ENCODE data around the gene ANKZF1.

The ANKZF1 gene

GRCh38 chr2:219207884-219208740 is 21.5 kb upstream of the ANKZF1 start:
- DNase-seq (ENCODE audit: low read depth): peak; percentile 29

DNA sequence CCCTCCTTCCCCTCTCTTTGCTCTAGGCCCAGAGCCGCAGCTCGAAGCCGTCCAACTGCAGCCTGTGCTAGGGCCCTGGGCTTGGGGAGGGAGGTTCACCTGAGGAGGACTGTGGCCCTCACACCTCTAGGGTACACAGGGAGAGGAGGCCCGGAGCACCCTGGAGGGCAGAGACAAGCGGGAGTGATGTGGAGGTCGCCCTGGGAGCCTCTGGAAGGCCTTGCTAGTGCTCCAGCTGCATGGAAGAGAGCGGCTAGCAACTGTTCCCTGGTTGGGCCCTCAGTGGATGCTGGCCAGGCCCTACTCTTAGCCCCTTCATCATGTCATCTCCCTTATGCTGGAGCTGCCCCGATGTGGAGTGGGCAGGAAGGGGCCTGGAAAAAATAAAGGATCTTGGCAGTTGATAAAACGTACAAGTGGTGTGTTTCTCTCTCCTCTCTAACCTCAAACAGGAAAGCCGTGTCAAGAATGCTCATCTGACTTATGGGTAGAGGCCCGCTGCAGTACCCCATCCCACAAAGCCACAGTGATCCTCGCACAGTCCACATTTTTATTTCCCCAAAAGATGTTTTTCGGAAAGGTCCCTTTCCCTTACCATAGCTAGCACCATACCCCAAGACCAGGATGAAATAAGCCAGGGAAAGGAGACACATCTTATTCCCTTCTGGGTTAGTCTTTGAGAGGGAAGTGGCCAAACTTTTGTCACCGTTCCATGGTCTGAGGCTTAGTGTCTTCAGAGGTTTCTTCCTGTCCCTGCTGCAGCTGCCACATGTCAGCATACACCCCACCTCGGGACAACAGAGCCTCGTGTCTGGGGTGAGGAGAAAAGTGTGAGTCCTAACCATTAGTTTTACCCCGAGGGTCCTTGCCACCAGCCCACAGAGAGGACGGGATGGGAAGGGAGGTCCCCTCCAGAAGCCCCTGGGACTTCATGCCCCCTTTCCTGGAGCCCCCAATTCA is 20.1 kb upstream of the ANKZF1 start:
- DNase-seq (ENCODE audit: low read depth): no peak

- DNase-seq (ENCODE audit: low read depth): no peak
Measured at GRCh38 chr2:219210196-219210885, 19.3 kb upstream of the ANKZF1 start.

DNA sequence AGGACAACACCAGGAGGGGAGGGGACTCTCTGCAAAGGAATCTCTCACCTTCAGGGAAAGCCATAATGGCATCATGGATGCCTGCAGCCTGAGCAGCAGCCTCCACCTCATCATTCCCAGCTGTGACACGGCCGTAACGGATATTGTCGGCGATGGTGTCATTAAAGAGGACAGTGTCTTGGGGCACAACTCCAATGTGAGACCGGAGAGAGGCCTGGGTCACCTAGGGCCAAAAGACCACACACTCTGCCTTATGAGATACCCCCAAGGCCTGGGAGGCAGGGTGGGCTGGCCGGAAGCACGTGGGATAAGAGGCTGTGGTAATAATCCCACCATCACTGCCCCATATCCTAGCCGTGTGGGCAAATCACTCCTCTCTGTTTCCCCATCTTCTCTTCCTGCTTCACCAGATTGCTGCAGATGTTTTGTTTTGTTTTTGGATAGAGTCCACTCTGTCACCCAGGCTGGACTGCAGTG is 18.7 kb upstream of the ANKZF1 start:
- DNase-seq (ENCODE audit: low read depth): no peak

GRCh38 chr2:219213026-219213415 is 16.6 kb upstream of the ANKZF1 start:
- DNase-seq (ENCODE audit: low read depth): no peak

- no peak for DNase-seq (ENCODE audit: low read depth)
Measured at GRCh38 chr2:219213486-219214071, 16.0 kb upstream of the ANKZF1 start.

DNA sequence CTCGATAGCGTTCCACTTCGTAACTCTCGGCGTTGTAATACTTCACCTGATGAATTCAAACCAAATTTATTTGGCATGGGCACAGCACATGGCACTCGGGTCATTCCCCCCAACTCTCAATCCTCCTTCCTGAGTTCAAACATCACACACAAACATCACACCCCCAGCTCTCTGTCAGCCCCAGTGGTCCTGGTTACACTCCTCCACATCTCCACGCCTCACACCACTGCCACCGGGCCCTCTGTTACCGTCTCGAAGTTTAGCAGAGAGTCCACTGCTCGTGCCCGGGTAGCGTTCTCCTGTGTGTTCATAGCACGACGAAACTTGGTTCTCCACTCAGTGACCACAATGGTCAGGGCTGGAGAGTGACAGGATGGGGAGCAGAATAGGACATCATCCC is 15.5 kb upstream of the ANKZF1 start:
- DNase-seq (ENCODE audit: low read depth): no peak

- DNase-seq (ENCODE audit: low read depth): no peak
Measured at GRCh38 chr2:219214786-219215185, 14.8 kb upstream of the ANKZF1 start.

- DNase-seq (ENCODE audit: low read depth): no peak
Measured at GRCh38 chr2:219215871-219216534, 13.6 kb upstream of the ANKZF1 start.

- no peak for DNase-seq (ENCODE audit: low read depth)
Measured at GRCh38 chr2:219216535-219216915, 13.1 kb upstream of the ANKZF1 start.

DNA sequence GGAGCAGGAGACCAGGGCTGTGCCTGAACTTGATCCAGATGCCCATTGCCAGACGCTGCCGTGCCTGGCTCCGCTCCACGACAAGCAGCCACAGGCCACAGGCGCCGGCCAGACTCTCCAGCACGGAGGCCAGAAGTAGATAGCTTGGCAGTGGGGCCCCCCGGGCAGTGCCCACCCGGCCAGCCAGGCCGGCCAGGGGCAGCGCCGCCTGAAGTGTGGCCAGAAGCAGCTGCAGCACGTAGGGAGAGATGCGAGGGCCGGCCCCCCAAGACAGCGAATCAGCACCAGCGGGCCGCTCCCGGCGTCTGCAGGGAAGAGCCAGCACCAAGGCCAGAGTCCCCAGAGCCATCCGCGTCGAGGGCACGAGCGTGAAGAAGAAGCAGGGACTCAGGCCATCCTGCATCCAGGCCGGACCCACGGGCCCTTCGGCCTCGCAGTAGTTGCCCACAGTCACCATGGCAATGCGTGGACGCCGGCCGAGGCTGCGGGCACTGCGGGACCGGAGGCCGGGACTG is 11.3 kb upstream of the ANKZF1 start:
- DNase-seq (ENCODE audit: low read depth): peak; percentile 83

GRCh38 chr2:219218732-219219701 is 10.6 kb upstream of the ANKZF1 start, which contains the start of gene ABCB6:
TSS of gene ABCB6 (minus strand) at chr2:219218958. CDS start at chr2:219218673, 285 bp downstream.
- DNase-seq (ENCODE audit: low read depth): peak; percentile 92

DNA sequence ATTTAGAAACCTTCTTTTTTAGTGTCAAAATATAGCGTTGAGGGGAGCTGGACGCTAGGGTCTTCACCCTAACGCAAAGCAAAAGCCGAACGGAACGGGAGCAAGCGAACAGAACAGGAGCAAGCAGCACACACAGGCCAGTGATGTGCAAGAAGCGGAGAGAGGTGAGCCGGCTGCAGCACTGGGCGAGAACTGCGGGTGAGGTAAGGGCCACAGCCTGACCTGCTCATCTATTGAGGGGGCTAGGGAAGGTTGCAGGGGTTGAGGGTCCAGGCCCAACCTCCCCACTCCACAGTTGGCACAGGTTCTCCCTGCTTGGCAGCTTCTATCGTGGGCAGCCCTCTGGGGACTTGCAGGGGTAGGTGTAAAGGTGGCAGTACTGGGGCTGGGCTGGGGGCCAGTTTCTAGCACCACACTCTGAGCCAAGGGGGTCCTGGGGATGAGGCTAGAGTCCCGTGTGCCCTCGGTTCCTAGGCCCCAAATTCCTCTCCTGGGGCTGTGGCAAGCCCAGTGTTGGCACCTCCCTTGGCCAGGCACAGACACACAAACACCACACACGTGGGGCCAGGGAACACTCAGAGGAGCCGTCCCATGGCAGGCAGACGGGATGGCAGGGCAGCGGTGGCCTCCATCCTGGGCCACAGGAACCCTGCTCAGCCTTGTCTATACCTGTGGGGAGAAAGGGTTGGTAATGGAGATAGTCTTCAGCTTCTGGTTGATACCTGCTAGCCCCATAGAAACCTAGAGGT is 9.6 kb upstream of the ANKZF1 start:
- DNase-seq (ENCODE audit: low read depth): no peak

DNA sequence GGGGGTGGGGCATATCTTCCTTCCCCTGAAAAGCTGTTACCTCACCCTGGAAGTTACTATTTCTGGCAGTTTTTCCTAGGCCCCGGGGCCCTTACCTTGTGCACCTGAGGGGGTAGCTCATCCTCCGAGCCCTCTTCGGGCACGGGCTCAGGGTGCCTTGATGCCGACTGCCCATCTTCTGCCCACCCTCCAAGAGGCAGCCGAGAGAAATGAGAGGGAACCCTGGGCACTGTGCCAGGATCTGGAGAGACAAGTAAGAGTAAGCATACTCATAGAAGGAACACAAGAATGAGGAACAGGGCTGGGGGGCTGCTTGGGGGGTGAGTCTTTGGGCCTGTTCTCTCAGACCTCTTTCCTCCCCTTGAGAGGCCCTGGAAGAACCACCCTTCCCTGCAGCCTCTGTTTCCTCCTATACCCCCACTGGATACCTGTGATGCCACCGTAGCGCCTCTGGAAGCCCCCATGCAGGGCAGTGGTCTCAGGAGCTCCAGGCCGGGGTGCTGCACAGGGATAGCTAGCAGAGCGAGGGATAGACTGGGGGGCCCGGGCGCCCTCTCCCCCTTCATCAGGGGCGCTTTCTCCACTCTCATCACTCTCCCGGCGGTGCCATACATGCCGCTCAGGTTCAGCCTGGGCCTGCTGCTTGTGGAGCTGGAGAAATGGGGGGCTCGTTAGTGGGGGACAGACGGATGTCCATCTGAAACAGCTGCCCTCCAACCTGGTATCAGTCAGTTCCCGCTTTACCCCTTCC is 8.8 kb upstream of the ANKZF1 start:
- no peak for DNase-seq (ENCODE audit: low read depth)

GRCh38 chr2:219221957-219222518 is 7.6 kb upstream of the ANKZF1 start:
- no peak for DNase-seq (ENCODE audit: low read depth)

DNA sequence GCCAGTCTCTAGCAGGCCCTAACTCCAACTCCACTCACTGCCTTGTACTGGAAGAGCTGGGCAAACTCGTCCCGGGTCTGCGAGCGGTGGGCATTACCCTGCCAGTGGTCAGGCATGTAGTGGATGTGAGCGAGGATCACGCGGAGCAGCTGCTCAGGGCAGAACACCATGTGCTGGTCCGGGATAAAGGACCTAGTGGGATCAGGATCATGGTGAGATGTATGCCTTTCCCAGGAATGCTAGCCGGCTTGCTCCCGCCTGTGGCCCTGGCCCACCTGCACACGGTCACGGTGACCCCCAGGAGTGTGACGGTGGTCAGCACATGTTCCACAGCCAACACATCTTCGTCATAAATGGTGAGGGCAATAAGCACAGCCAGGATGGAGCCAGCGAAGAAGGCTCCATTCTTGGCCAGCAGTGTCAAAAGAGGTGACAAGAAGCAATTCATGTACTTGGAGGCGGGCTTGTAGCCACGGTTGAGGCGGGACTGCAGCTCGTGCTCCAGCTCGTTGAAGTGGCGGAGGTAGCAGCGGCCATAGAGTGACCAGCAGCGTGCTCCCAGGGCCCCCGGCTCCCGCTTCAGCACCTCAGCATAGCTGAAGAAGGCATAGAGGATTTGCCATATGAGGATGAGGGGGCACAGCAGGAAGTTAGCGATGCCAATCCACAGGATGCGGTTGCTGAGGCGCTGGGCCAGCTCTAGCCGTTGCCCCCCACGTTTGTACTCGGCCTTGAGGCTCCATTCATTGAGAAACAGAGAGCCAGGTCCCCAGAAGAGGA is 5.6 kb upstream of the ANKZF1 start:
- DNase-seq (ENCODE audit: low read depth): no peak

DNA sequence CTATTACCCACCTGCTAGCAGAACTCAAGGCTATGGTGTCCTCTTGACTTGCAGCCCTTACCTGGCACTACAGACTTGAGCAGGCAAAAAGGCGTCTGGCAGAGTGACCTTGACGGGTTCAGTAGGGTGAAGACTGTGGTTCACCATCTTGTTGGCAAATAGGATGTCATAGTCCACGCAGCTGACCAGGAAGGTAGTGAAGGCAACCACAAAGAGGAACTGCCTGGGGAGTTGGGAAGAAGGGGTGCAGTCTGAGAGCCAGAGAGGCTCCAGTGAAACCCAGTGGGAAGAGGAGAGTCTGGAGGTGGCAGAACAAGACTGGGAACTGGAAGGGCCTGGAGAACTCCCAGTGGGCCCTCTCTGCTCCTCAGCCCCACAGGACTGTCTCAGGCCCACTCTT is 4.3 kb upstream of the ANKZF1 start:
- DNase-seq (ENCODE audit: low read depth): no peak

All from ELR (cell line).